Tibial artery (tissue), 4 donors: ENCODE results near the gene YKT6.

Experiments
- DNase-seq, 2 donors: peaks; one replicate each; pipeline ENCODE4 v3.0.0-alpha.2; 2019
- H3K27ac ChIP-seq, 2 donors: fragments of 200-600 bp; sonication (generic) in 1 of 2; 1 replicate in 1 of 2; 2 replicates in 1 of 2; pipeline ENCODE4 v1.5.1; 2018 to 2019; ENCODE audit warnings: mild to moderate bottlenecking in 1 of 2
- H3K27me3 ChIP-seq, 2 donors: fragments of 200-600 bp; sonication (generic) in 1 of 2; one replicate each; pipeline versions ENCODE4 v1.5.1 to v1.6.0; 2016 to 2019
- H3K36me3 ChIP-seq, 3 donors: fragments of 200-600 bp; sonication (generic) in 2 of 3; one replicate each; pipeline ENCODE4 v1.5.1; 2016 to 2019; ENCODE audit warnings: mild to moderate bottlenecking in 2 of 3
- H3K4me1 ChIP-seq, 4 donors: fragments of 200-600 bp; sonication (generic) in 2 of 4; 1 replicate in 3 of 4; 2 replicates in 1 of 4; pipeline ENCODE4 v1.5.1; 2016 to 2019
- H3K4me3 ChIP-seq, 2 donors: fragments of 200-600 bp; sonication (generic) in 1 of 2; 1 replicate in 1 of 2; 2 replicates in 1 of 2; pipeline ENCODE4 v1.5.1; 2018 to 2019; ENCODE audit warnings: mild to moderate bottlenecking in 2 of 2
- H3K9me3 ChIP-seq, 3 donors: fragments of 200-600 bp; sonication (generic) in 1 of 3; one replicate each; pipeline ENCODE4 v1.5.1; 2016 to 2019
- CTCF ChIP-seq, 2 experiments: fragments of 200-600 bp in 1 of 2; fragments of 450-650 bp in 1 of 2; IDR thresholded peaks; one replicate each; pipeline ENCODE4 v1.5.1; 2017 to 2019; ENCODE audit warnings: antibody characterized with exemption in 2 of 2, mild to moderate bottlenecking in 1 of 2, moderate library complexity in 1 of 2
- intact Hi-C: fragments of 100-400 bp; cut with DNase I; formaldehyde crosslinking; loops from one replicate; pipeline ENCODE4 v1.15.0; 2023; ENCODE audit warnings: low total_unique reads

Gene YKT6

DNA sequence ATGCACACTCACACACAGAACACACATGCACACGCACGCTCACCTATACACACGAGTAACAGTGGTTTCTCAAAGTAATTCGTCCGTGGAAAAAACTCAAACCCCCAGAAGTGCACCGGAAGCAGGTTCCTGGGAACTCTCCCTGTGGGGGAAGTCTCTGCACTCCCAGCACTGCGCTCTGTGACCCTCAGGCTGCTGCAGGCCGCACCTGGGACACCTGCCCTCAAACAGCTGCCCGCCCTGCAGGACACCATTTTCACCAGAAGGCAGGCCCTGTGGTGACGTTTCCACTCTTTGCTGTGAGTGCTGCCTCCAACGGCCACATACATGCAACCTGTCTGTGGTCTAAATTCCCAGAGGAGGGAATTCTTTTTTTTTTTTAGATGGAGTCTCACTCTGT, 21.3 kb downstream of the YKT6 start:
- peaks cover 0 to 52% of the 10 kb centered on the region in 2 donors for H3K27me3 ChIP-seq
- no peaks in the 10 kb centered on the region for H3K4me1 ChIP-seq
- H3K27ac ChIP-seq, result no peak overlapping the region
- no peaks in the 10 kb centered on the region for H3K36me3 ChIP-seq
- H3K9me3 ChIP-seq, result peaks cover 0 to 11% (median 7%) of the 10 kb centered on the region in 3 donors
- DNase-seq, result no peak
- intact Hi-C loops, result no loop called here
- no peak for TF ChIP-seq CTCF (IDR thresholded peaks at IDR 0.05)
- no peak overlapping the region for H3K4me3 ChIP-seq

GRCh38 chr7:44222776-44223261, 22.0 kb downstream of the YKT6 start:
- Histone ChIP-seq H3K27ac (no peak overlapping the region), H3K36me3 (no peaks in the 10 kb centered on the region), H3K4me3 (no peak overlapping the region), H3K4me1 (no peaks in the 10 kb centered on the region), H3K9me3 (peaks cover 0 to 11% (median 7%) of the 10 kb centered on the region in 3 donors), H3K27me3 (peaks cover 0 to 47% of the 10 kb centered on the region in 2 donors)
- intact Hi-C loops, result no loop called here
- DNase-seq, result no peak
- no peak for TF ChIP-seq CTCF (IDR thresholded peaks at IDR 0.05)

DNA sequence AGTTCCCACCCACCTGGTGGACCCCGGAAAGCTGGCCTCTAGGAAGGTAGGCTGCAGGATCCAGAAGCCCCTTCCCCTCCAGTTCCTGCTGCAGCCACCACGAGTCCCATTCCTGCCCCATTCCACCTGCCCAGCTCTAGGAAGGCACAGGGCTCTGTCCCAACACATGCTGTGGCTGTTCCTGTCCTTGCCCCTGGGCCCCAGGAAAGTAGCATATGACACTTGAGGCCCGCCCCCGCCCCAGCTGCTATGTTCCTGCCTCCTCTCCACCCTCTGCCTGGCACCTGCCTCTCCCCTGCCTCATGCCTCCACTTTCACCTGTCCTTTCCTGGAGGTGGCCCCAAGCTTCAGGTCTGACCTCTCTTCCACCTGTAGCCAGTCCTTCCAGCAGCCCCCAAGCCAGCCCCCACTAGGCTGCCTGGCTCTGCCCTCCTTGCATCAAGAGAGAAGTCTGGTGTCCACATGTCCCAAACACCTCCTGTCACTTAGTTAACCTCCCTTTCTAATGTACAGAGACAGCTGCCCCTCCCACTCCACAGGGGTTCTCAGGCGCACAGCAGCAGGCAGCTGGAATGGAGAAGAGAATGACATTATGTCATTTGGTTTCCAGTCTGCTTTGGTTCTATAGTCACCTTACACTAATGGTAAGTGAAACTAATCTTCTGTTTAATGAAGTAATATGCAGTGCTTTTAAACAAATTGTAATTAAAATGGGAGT, 22.7 kb downstream of the YKT6 start:
- no peak for TF ChIP-seq CTCF (IDR thresholded peaks at IDR 0.05)

GRCh38 chr7:44224080-44224973, 23.5 kb downstream of the YKT6 start:
- H3K36me3 ChIP-seq, result no peaks in the 10 kb centered on the region
- no peak for TF ChIP-seq CTCF (IDR thresholded peaks at IDR 0.05)
- intact Hi-C loops, result no loop called here
- peaks cover 0 to 5% (median 0%) of the 10 kb centered on the region in 3 donors for H3K9me3 ChIP-seq
- no peak overlapping the region for H3K4me3 ChIP-seq
- H3K27me3 ChIP-seq, result peaks cover 0 to 42% of the 10 kb centered on the region in 2 donors
- H3K4me1 ChIP-seq, result no peaks in the 10 kb centered on the region
- no peak overlapping the region for H3K27ac ChIP-seq
- DNase-seq, result no peak

More for the DNA sequence above, 22.7 kb downstream of the YKT6 start:
- H3K4me3 ChIP-seq, result no peak overlapping the region
- H3K27ac ChIP-seq, result no peak overlapping the region
- intact Hi-C loops, result no loop called here
- no peak for DNase-seq
- no peaks in the 10 kb centered on the region for H3K4me1 ChIP-seq
- H3K27me3 ChIP-seq, result peaks cover 0 to 46% of the 10 kb centered on the region in 2 donors
- peaks cover 0 to 10% (median 5%) of the 10 kb centered on the region in 3 donors for H3K9me3 ChIP-seq
- H3K36me3 ChIP-seq, result no peaks in the 10 kb centered on the region

DNA sequence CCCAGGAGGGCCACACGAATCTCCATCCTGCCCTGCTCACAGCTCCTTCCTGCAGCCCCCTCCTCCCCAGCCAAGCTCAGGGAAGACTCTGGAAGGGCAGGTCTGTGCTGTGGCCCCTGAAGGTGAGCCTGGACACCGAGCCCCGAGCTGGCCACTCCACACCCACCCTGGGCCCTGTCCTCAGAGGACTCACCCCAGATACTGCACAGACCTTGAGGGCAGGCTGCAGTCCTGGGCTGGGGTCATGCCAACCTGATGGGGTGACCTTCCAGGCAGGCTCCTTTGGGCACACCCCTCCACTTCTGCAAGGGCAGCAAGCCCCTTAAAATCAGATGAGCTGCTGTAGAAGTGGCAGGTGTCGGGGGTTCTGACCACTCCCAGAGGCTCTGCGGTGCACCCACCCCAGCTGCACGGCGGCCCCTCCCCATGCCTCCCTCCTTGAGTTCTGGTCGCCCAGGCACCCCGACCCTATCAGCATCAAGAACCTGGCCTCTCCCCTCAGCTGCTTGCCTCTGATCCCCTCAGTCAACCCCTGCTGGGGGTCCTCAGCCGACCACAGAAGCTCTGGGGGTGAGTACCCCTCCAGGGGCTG, 24.3 kb downstream of the YKT6 start:
- no peaks in the 10 kb centered on the region for H3K36me3 ChIP-seq
- DNase-seq, result no peak
- H3K4me3 ChIP-seq, result no peak overlapping the region
- no peaks in the 10 kb centered on the region for H3K4me1 ChIP-seq
- H3K27me3 ChIP-seq, result peaks cover 0 to 37% of the 10 kb centered on the region in 2 donors
- no peak for TF ChIP-seq CTCF (IDR thresholded peaks at IDR 0.05)
- no peak overlapping the region for H3K27ac ChIP-seq
- no peaks in the 10 kb centered on the region for H3K9me3 ChIP-seq
- intact Hi-C loops, result no loop called here
